Loucy (cell line): ENCODE measurements around the gene CPZ.

Experiments
- CTCF ChIP-seq: fragments of 200-600 bp; sonication (generic); conservative IDR thresholded peaks from 2 replicates; pipeline ENCODE4 v1.5.1; 2014; ENCODE audit warnings: mild to moderate bottlenecking, antibody characterized with exemption, low read length
- EZH2phosphoT487 ChIP-seq: fragments of 200-600 bp; IDR thresholded peaks from 2 replicates; pipeline ENCODE4 v1.6.1; 2018; ENCODE audit warnings: antibody characterized with exemption, mild to moderate bottlenecking, moderate library complexity, borderline replicate concordance

DNA sequence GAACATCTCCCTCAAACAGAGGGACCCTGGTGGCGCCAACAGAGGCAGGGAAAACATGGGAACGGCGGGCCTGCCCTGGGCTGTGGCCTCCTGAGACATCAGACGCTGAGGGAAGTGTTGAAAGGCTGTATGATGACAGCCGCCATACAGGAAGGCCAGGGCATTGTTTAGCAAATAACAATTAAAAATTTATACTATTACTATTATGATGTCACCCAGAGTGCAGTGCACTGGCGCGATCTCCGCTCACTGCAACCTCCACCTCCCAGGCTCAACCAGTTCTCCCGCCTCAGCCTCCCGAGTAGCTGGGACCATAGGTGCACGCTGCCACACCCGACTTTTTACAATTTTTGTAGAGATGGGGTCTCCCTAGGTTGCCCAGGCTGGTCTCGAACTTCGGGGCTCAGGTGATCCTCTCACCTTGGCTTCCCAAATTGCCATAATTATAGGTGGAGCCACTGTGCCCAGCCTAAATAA is 54.6 kb downstream of the CPZ start:
- TF ChIP-seq CTCF (no peak), EZH2phosphoT487 (no peak)
